SK-N-SH treated with all-trans-retinoic acid at 6 μM for 48 hours (cell line): ENCODE results near the gene LAMTOR4.

Experiments
- ATAC-seq: fragments of 200-7000 bp; cut with Tn5 transposase; 3 replicates; pipeline ENCODE4 v1.9.1; 2020; ENCODE audit warnings: mild to moderate bottlenecking, moderate library complexity
- ARNTL ChIP-seq: fragments of 450-650 bp; formaldehyde crosslinking; IDR thresholded peaks from 2 replicates; pipeline ENCODE4 v1.5.0; 2020; ENCODE audit warnings: low read depth, mild to moderate bottlenecking, moderate library complexity, borderline replicate concordance
- BACH2 ChIP-seq: fragments of 250-450 bp; sonication (Bioruptor Pico); IDR thresholded peaks from 2 replicates; pipeline ENCODE4 v1.9.0; 2021; ENCODE audit warnings: mild to moderate bottlenecking, borderline replicate concordance
- CSRNP3 ChIP-seq: fragments of 250-450 bp; sonication (Bioruptor Pico); IDR thresholded peaks from 2 replicates; pipeline ENCODE4 v1.5.1; 2021; ENCODE audit warnings: mild to moderate bottlenecking, moderate library complexity
- GLIS3 ChIP-seq: fragments of 250-450 bp; sonication (Bioruptor Pico); IDR thresholded peaks from 2 replicates; pipeline ENCODE4 v1.5.0; 2020; ENCODE audit warnings: mild to moderate bottlenecking, moderate library complexity
- ISL1 ChIP-seq: fragments of 250-450 bp; sonication (Bioruptor Pico); IDR thresholded peaks from 2 replicates; pipeline ENCODE4 v2.1.2; 2022; ENCODE audit warnings: mild to moderate bottlenecking, moderate library complexity
- PATZ1 ChIP-seq: fragments of 250-450 bp; sonication (Bioruptor Pico); IDR thresholded peaks from 2 replicates; pipeline ENCODE4 v1.8.0; 2020; ENCODE audit warnings: mild to moderate bottlenecking, moderate library complexity, borderline replicate concordance
- SNAI2 ChIP-seq: fragments of 250-450 bp; sonication (Bioruptor Pico); IDR thresholded peaks from 2 replicates; pipeline ENCODE4 v1.5.0; 2020; ENCODE audit warnings: mild to moderate bottlenecking, moderate library complexity
- TCF4 ChIP-seq: fragments of 250-450 bp; sonication (Bioruptor Pico); IDR thresholded peaks from 2 replicates; pipeline ENCODE4 v1.8.0; 2021; ENCODE audit warnings: mild to moderate bottlenecking, moderate library complexity, borderline replicate concordance
- TSHZ2 ChIP-seq: fragments of 250-450 bp; sonication (Bioruptor Pico); IDR thresholded peaks from 2 replicates; pipeline ENCODE4 v1.5.0; 2020; ENCODE audit warnings: mild to moderate bottlenecking, moderate library complexity
- ZFP3 ChIP-seq: fragments of 250-450 bp; sonication (Bioruptor Pico); IDR thresholded peaks from 2 replicates; pipeline ENCODE4 v1.5.0; 2020; ENCODE audit warnings: mild to moderate bottlenecking, moderate library complexity
- ZNF8 ChIP-seq: fragments of 450-650 bp; formaldehyde crosslinking; IDR thresholded peaks from 2 replicates; pipeline ENCODE4 v1.5.0; 2020; ENCODE audit warnings: mild to moderate bottlenecking, moderate library complexity
- TF ChIP-seq, protein P1 (sequence below): fragments of 250-450 bp; sonication (Bioruptor Pico); IDR thresholded peaks from 2 replicates; pipeline ENCODE4 v1.8.0; 2021; ENCODE audit warnings: low read depth, mild to moderate bottlenecking, moderate library complexity, borderline replicate concordance

Gene LAMTOR4

GRCh38 chr7:100148559-100149328 is at the start of gene LAMTOR4:
Gene LAMTOR4 (plus strand): TSS chr7:100148918. CDS start chr7:100148973, 55 bp downstream.
- peak; percentile 98 for ATAC-seq
- TF ChIP-seq ZNF8 (CRISPR knock-in tag) (peak; percentile 32; the same call in 1 of the 2 replicates), ZFP3 (no peak), PATZ1 (CRISPR knock-in tag) (0 out of 2 replicates have a peak, but pooled peaks have one; percentile 46), SNAI2 (CRISPR knock-in tag) (no peak), TCF4 (CRISPR knock-in tag) (no peak), TSHZ2 (CRISPR knock-in tag) (no peak), GLIS3 (peak; percentile 77; the same call in 1 of the 2 replicates)
- TF ChIP-seq, protein P1, sequence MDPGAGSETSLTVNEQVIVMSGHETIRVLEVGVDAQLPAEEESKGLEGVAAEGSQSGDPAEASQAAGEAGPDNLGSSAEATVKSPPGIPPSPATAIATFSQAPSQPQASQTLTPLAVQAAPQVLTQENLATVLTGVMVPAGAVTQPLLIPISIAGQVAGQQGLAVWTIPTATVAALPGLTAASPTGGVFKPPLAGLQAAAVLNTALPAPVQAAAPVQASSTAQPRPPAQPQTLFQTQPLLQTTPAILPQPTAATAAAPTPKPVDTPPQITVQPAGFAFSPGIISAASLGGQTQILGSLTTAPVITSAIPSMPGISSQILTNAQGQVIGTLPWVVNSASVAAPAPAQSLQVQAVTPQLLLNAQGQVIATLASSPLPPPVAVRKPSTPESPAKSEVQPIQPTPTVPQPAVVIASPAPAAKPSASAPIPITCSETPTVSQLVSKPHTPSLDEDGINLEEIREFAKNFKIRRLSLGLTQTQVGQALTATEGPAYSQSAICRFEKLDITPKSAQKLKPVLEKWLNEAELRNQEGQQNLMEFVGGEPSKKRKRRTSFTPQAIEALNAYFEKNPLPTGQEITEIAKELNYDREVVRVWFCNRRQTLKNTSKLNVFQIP: no peak

- no peak for ATAC-seq
- no peak for TF ChIP-seq ARNTL (CRISPR knock-in tag)
- TF ChIP-seq ISL1: no peak
- no peak for TF ChIP-seq TSHZ2 (CRISPR knock-in tag)
- no peak for TF ChIP-seq TCF4 (CRISPR knock-in tag)
Measured at GRCh38 chr7:100099452-100099851, 49.3 kb upstream of the LAMTOR4 start.

- TF ChIP-seq CSRNP3 (CRISPR knock-in tag): 0 out of 2 replicates have a peak, but pooled peaks have one; percentile 42
- TF ChIP-seq BACH2 (CRISPR knock-in tag): no peak
- TF ChIP-seq, protein P1: peak; percentile 98
- peak; percentile 92 for TF ChIP-seq PATZ1 (CRISPR knock-in tag)
- no peak for TF ChIP-seq ARNTL (CRISPR knock-in tag)
- TF ChIP-seq TCF4 (CRISPR knock-in tag): 0 out of 2 replicates have a peak, but pooled peaks have one; percentile 47
- TF ChIP-seq GLIS3: no peak
- TF ChIP-seq ZFP3: peak; percentile 46; the same call in 1 of the 2 replicates
Measured at GRCh38 chr7:100100420-100101015, 48.2 kb upstream of the LAMTOR4 start.

More at GRCh38 chr7:100100420-100101015, 48.2 kb upstream of the LAMTOR4 start:
- ATAC-seq: peak; percentile 84
